ENCODE measurements around the gene NEK1. TPM values are rescaled to one million over a fixed set of nuclear protein-coding genes. Genes with fewer than 3 reads are reported as not detected.

The NEK1 gene
- total RNA-seq, 1 experiment from 2014 or later = 12.3 TPM

DNA sequence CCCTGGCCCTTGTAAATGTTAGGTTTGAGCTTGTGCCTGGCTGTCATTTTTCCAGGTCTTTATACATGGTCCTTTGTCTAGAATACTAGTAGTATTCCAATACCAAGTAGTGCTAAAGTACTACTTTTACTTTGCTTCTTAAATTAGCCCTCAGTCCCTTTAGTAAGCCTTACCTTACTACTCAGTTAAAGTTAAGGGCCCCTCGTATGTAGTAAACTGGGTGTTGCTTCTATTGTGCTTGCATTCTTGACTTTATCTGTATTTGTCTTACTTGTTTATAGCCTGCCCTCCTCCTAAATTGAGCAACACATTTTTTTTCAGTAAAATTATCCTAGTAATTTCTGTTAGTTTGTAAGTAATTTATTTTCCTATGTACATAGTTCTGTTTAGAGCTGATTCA, 33.2 kb upstream of the NEK1 start:
- Mint-ChIP-seq H3K27me3 (ENCODE audit: low read depth) (no peaks in the 10 kb centered on the region), H3K9me3 (no peaks in the 10 kb centered on the region), H3K36me3 (ENCODE audit: insufficient read depth in 1 of 3, low read depth in 3 of 3) (peaks cover 2 to 15% (median 11%) of the 10 kb centered on the region in 3 experiments; a peak in 5 of 7 replicates), H3K4me3 (no peak overlapping the region), H3K27ac (no peak overlapping the region), H3K4me1 (no peaks in the 10 kb centered on the region)
- H3K4me2 ChIP-seq (ENCODE audit: insufficient read depth, insufficient read length, low read length) = no peak overlapping the region
- H2BK5ac ChIP-seq (ENCODE audit: insufficient read length, low read length) = no peak overlapping the region
- no peaks in the 10 kb centered on the region for H3K4me1 ChIP-seq (ENCODE audit: insufficient read depth, low read length)
- H2BK12ac ChIP-seq (ENCODE audit: insufficient read length, low read depth, low read length) = no peak overlapping the region
- no peak overlapping the region for H2BK120ac ChIP-seq (ENCODE audit: low read depth, low read length, poor library complexity, severe bottlenecking)
- H4K8ac ChIP-seq (replicated peaks; ENCODE audit: insufficient read length, low read depth, low read length) = no peak overlapping the region
- no peak overlapping the region for H3K9ac ChIP-seq (ENCODE audit: extremely low read depth, insufficient read length, low read length)
- H3T11ph ChIP-seq (ENCODE audit: low read length) = no peak overlapping the region
- H3K27ac ChIP-seq (ENCODE audit: insufficient read length, low read depth, low read length) = no peak overlapping the region
- H3K23ac ChIP-seq (ENCODE audit: insufficient read length, low read depth, low read length) = no peak overlapping the region
- H2AK5ac ChIP-seq (ENCODE audit: insufficient read length, low read length) = no peak overlapping the region
- no peaks in the 10 kb centered on the region for H3K9me3 ChIP-seq (ENCODE audit: control insufficient read depth, low read depth, low read length)
- H3K79me2 ChIP-seq (ENCODE audit: insufficient read depth, low read length) = no peaks in the 10 kb centered on the region
- H3K56ac ChIP-seq (ENCODE audit: insufficient read length, low read depth, low read length) = no peak overlapping the region
- H3K23me2 ChIP-seq (ENCODE audit: insufficient read length, low read depth, low read length, poor library complexity, severe bottlenecking) = no peaks in the 10 kb centered on the region
- no peak overlapping the region for H4K5ac ChIP-seq (ENCODE audit: insufficient read length, low read depth, low read length)
- H3K4ac ChIP-seq (ENCODE audit: low read depth, low read length) = no peak overlapping the region
- H2AFZ ChIP-seq (ENCODE audit: low read length) = no peak overlapping the region
- H3K14ac ChIP-seq (ENCODE audit: insufficient read depth, low read length) = no peak overlapping the region
- no peak overlapping the region for H3K18ac ChIP-seq (ENCODE audit: insufficient read length, low read depth, low read length)
- no CpG with 5 or more reads among the region's 1 CpG for WGBS (ENCODE audit: extremely low coverage, insufficient read length, low lambda C conversion rate)
- H4K91ac ChIP-seq (ENCODE audit: insufficient read length, low read depth, low read length) = no peak overlapping the region
- no peak overlapping the region for H2BK20ac ChIP-seq (ENCODE audit: low read depth, low read length, poor library complexity, severe bottlenecking)
- H3K27me3 ChIP-seq (ENCODE audit: insufficient read depth, low read length) = no peaks in the 10 kb centered on the region
- peaks cover 2% of the 10 kb centered on the region for H3K79me1 ChIP-seq (ENCODE audit: insufficient read depth, low read depth, low read length, poor library complexity, severe bottlenecking)
- DNase-seq = no peak
- TF ChIP-seq, protein P1, sequence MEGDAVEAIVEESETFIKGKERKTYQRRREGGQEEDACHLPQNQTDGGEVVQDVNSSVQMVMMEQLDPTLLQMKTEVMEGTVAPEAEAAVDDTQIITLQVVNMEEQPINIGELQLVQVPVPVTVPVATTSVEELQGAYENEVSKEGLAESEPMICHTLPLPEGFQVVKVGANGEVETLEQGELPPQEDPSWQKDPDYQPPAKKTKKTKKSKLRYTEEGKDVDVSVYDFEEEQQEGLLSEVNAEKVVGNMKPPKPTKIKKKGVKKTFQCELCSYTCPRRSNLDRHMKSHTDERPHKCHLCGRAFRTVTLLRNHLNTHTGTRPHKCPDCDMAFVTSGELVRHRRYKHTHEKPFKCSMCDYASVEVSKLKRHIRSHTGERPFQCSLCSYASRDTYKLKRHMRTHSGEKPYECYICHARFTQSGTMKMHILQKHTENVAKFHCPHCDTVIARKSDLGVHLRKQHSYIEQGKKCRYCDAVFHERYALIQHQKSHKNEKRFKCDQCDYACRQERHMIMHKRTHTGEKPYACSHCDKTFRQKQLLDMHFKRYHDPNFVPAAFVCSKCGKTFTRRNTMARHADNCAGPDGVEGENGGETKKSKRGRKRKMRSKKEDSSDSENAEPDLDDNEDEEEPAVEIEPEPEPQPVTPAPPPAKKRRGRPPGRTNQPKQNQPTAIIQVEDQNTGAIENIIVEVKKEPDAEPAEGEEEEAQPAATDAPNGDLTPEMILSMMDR (conservative IDR thresholded peaks at IDR 0.05) = no peak
- H4K20me1 ChIP-seq (ENCODE audit: control insufficient read depth, insufficient read depth, insufficient read length) = no peaks in the 10 kb centered on the region
- H2BK15ac ChIP-seq (ENCODE audit: low read depth, low read length) = no peak overlapping the region

Data from H9 (cell line).